GM23248 (cell line): ENCODE data around the gene ANLN.

Experiments used
- EZH2 ChIP-seq: fragments of 200-600 bp; sonication (generic); IDR thresholded peaks from 2 replicates; pipeline ENCODE4 v1.6.1; 2018; ENCODE audit warnings: antibody characterized with exemption, mild to moderate bottlenecking; ENCODE audit not compliant: insufficient read depth, poor library complexity, severe bottlenecking
- EZH2phosphoT487 ChIP-seq: fragments of 200-600 bp; sonication (generic); IDR thresholded peaks from 2 replicates; pipeline ENCODE4 v1.6.1; 2018; ENCODE audit warnings: antibody characterized with exemption, moderate library complexity, mild to moderate bottlenecking, low read depth; ENCODE audit not compliant: insufficient read depth

GRCh38 chr7:36406156-36406555, 16.5 kb downstream of the ANLN start:
- TF ChIP-seq EZH2 (no peak), EZH2phosphoT487 (no peak)
